A549 (cell line): ENCODE results near the gene TTLL1. TPM values are rescaled to one million over a fixed set of nuclear protein-coding genes. Genes with fewer than 3 reads are reported as not detected.
A peak's percentile ranks its signal among the peaks of the same experiment; 100 is the strongest.

Source experiments
- ATAC-seq, 2 experiments: fragments of 200-7000 bp in 1 of 2; fragments of >200 bp in 1 of 2; cut with Nextera tagmentation in 1 of 2; cut with Tn5 transposase in 1 of 2; 3 replicates each; pipeline versions ENCODE4 v1.8.0 to v1.9.1; 2018 to 2020; ENCODE audit warnings: mild to moderate bottlenecking in 1 of 2, moderate library complexity in 1 of 2
- CTCF ChIA-PET: fragments of 300-600 bp; sonication (Branson Sonifier 250); formaldehyde crosslinking; extraction: SDS; loops from one replicate; lab custom pipeline; 2021; ENCODE audit warnings: antibody characterized with exemption, inconsistent platforms; lab: Yijun Ruan, JAX
- POLR2A ChIA-PET: fragments of 350-600 bp; formaldehyde crosslinking; extraction: SDS; loops from one replicate; lab custom pipeline; 2021; ENCODE audit warnings: antibody characterized with exemption, inconsistent platforms; lab: Yijun Ruan, JAX
- DNase-seq, 2 experiments: peaks; one replicate each; pipeline versions ENCODE4 v3.0.0 to v3.0.0-alpha.2; 2011 to 2016; ENCODE audit warnings: low read depth in 1 of 2, low spot score in 1 of 2
- FAIRE-seq: peaks from 2 replicates; lab custom pipeline; 2011; peaks lifted over from hg19 to GRCh38; lab: Jason Lieb, UNC
- H3K27ac ChIP-seq, 2 experiments: fragments of >200 bp; sonication (Bioruptor Twin); formaldehyde crosslinking; 3 replicates each; pipeline ENCODE4 v1.5.1; 2016 to 2017
- H3K4me1 ChIP-seq: fragments of >200 bp; sonication (Bioruptor Twin); formaldehyde crosslinking; 3 replicates; pipeline ENCODE4 v1.6.1; 2016
- H3K4me2 ChIP-seq: fragments of >200 bp; sonication (Bioruptor Twin); formaldehyde crosslinking; 3 replicates; pipeline ENCODE4 v1.6.1; 2016
- H3K4me3 ChIP-seq: fragments of >200 bp; sonication (Bioruptor Twin); formaldehyde crosslinking; 3 replicates; pipeline ENCODE4 v1.5.1; 2016
- H3K9me3 ChIP-seq: fragments of >200 bp; sonication (Bioruptor Twin); formaldehyde crosslinking; 3 replicates; pipeline ENCODE4 v1.6.1; 2016
- ATOH8 ChIP-seq: fragments of 250-450 bp; sonication (Bioruptor Pico); IDR thresholded peaks from 2 replicates; pipeline ENCODE4 v1.5.0; 2020; ENCODE audit warnings: low read depth, mild to moderate bottlenecking, moderate library complexity
- CBX2 ChIP-seq: fragments of 200-600 bp; sonication (generic); IDR thresholded peaks from 2 replicates; pipeline ENCODE4 v1.6.1; 2016; ENCODE audit warnings: low read depth, mild to moderate bottlenecking, borderline replicate concordance
- CHD4 ChIP-seq: fragments of 200-600 bp; sonication (generic); IDR thresholded peaks from 2 replicates; pipeline ENCODE4 v1.6.1; 2016; ENCODE audit warnings: antibody characterized with exemption, mild to moderate bottlenecking, borderline replicate concordance
- EHF ChIP-seq: fragments of 250-450 bp; sonication (Bioruptor Pico); IDR thresholded peaks from 2 replicates; pipeline ENCODE4 v1.5.0; 2020; ENCODE audit warnings: mild to moderate bottlenecking
- HOXB13 ChIP-seq: fragments of 250-450 bp; sonication (Bioruptor Pico); IDR thresholded peaks from 2 replicates; pipeline ENCODE4 v1.5.0; 2020; ENCODE audit warnings: low read depth, mild to moderate bottlenecking, moderate library complexity
- JUN ChIP-seq, 2 experiments: fragments of >200 bp; sonication (Bioruptor Twin); formaldehyde crosslinking; IDR thresholded peaks; 2 replicates in 1 of 2; 3 replicates in 1 of 2; pipeline ENCODE4 v1.6.1; 2016 to 2017
- MAX ChIP-seq: IDR thresholded peaks from 2 replicates; pipeline ENCODE4 v1.6.1; 2012
- MAZ ChIP-seq: fragments of 150-350 bp; IDR thresholded peaks from 2 replicates; pipeline ENCODE4 v1.6.1; 2014; ENCODE audit warnings: antibody characterized with exemption, low read depth, low read length, borderline replicate concordance
- NFE2L2 ChIP-seq: fragments of 150-350 bp; conservative IDR thresholded peaks from 2 replicates; pipeline ENCODE4 v1.6.1; 2014; ENCODE audit warnings: low read length
- NPAS2 ChIP-seq: fragments of 250-450 bp; sonication (Bioruptor Pico); IDR thresholded peaks from 2 replicates; pipeline ENCODE4 v1.8.0; 2022; ENCODE audit warnings: mild to moderate bottlenecking, moderate library complexity, borderline replicate concordance
- POLR2AphosphoS2 ChIP-seq: conservative IDR thresholded peaks from 2 replicates; pipeline ENCODE4 v1.6.1; 2012; ENCODE audit warnings: low read length, improper control_type of control experiment, inconsistent platforms
- RARB ChIP-seq: fragments of 250-450 bp; sonication (Bioruptor Pico); IDR thresholded peaks from 2 replicates; pipeline ENCODE4 v1.8.0; 2021; ENCODE audit warnings: mild to moderate bottlenecking, moderate library complexity
- TFCP2L1 ChIP-seq: fragments of 250-450 bp; sonication (Bioruptor Pico); IDR thresholded peaks from 2 replicates; pipeline ENCODE4 v1.5.0; 2021; ENCODE audit warnings: mild to moderate bottlenecking
- USF2 ChIP-seq: fragments of 450-650 bp; IDR thresholded peaks from 2 replicates; pipeline ENCODE4 v1.6.1; 2014; ENCODE audit warnings: antibody characterized with exemption
- WGBS: methylation state at CpG from one replicate; pipeline ENCODE4 v1.1.6; 2017; ENCODE audit errors: missing lambda C conversion rate; 5-methylcytosine and 5-hydroxymethylcytosine counted together
- polyA plus RNA-seq, 4 experiments: library from polyadenylated mRNA; depleted of rRNA in 3 of 4; stranded (reverse); fragments of >200 nt; fragmentation: RNase III in 1 of 4; extraction: RNeasy Plus Mini Kit Qiagen cat#74134 plus additional on column Dnase treatment in 1 of 4; gene quantifications; 2 replicates in 3 of 4; 3 replicates in 1 of 4; pipeline ENCODE4 v1.2.3, GENCODE V29; 2011 to 2017
- TF ChIP-seq, protein P1 (sequence below): fragments of >200 bp; sonication (Bioruptor Twin); formaldehyde crosslinking; IDR thresholded peaks from 3 replicates; pipeline ENCODE4 v1.6.1; 2016
- TF ChIP-seq, protein P2 (sequence below): fragments of >200 bp; sonication (Bioruptor Twin); formaldehyde crosslinking; IDR thresholded peaks from 3 replicates; pipeline ENCODE4 v1.5.1; 2016
- TF ChIP-seq, protein P3 (sequence below): fragments of 200-600 bp; sonication (generic); IDR thresholded peaks from 2 replicates; pipeline ENCODE4 v1.6.1; 2016; ENCODE audit warnings: antibody characterized with exemption, mild to moderate bottlenecking, moderate library complexity

TTLL1 gene
- polyA plus RNA-seq, 2 of the 4 experiments (the other 2 are of a cell fraction): 2.3 to 5.0 TPM

GRCh38 chr22:43127166-43127908 lies 38.1 kb upstream of the TTLL1 start:
- FAIRE-seq: no peak
- no peaks in the 10 kb centered on the region for H3K9me3 ChIP-seq
- no peak overlapping the region for H3K4me3 ChIP-seq
- peak overlapping the region; percentile 66 for H3K4me2 ChIP-seq
- POLR2A ChIA-PET: interaction anchor here (0.6 to 0.9 kb wide), 2 partner anchors 24 to 1442 kb away, joined by 4 to 6 read pairs; partner anchors contain the start of gene TSPO
- TF ChIP-seq, protein P1, sequence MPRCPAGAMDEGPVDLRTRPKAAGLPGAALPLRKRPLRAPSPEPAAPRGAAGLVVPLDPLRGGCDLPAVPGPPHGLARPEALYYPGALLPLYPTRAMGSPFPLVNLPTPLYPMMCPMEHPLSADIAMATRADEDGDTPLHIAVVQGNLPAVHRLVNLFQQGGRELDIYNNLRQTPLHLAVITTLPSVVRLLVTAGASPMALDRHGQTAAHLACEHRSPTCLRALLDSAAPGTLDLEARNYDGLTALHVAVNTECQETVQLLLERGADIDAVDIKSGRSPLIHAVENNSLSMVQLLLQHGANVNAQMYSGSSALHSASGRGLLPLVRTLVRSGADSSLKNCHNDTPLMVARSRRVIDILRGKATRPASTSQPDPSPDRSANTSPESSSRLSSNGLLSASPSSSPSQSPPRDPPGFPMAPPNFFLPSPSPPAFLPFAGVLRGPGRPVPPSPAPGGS: no peak
- TF ChIP-seq, protein P2, sequence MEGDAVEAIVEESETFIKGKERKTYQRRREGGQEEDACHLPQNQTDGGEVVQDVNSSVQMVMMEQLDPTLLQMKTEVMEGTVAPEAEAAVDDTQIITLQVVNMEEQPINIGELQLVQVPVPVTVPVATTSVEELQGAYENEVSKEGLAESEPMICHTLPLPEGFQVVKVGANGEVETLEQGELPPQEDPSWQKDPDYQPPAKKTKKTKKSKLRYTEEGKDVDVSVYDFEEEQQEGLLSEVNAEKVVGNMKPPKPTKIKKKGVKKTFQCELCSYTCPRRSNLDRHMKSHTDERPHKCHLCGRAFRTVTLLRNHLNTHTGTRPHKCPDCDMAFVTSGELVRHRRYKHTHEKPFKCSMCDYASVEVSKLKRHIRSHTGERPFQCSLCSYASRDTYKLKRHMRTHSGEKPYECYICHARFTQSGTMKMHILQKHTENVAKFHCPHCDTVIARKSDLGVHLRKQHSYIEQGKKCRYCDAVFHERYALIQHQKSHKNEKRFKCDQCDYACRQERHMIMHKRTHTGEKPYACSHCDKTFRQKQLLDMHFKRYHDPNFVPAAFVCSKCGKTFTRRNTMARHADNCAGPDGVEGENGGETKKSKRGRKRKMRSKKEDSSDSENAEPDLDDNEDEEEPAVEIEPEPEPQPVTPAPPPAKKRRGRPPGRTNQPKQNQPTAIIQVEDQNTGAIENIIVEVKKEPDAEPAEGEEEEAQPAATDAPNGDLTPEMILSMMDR: no peak
- no peak for TF ChIP-seq HOXB13 (CRISPR knock-in tag)
- no peak for TF ChIP-seq EHF (CRISPR knock-in tag)
- TF ChIP-seq MAZ: no peak
- TF ChIP-seq NPAS2 (CRISPR knock-in tag): no peak
- no peak for TF ChIP-seq RARB (CRISPR knock-in tag)
- no peak for TF ChIP-seq TFCP2L1 (CRISPR knock-in tag)
- TF ChIP-seq, protein P3, sequence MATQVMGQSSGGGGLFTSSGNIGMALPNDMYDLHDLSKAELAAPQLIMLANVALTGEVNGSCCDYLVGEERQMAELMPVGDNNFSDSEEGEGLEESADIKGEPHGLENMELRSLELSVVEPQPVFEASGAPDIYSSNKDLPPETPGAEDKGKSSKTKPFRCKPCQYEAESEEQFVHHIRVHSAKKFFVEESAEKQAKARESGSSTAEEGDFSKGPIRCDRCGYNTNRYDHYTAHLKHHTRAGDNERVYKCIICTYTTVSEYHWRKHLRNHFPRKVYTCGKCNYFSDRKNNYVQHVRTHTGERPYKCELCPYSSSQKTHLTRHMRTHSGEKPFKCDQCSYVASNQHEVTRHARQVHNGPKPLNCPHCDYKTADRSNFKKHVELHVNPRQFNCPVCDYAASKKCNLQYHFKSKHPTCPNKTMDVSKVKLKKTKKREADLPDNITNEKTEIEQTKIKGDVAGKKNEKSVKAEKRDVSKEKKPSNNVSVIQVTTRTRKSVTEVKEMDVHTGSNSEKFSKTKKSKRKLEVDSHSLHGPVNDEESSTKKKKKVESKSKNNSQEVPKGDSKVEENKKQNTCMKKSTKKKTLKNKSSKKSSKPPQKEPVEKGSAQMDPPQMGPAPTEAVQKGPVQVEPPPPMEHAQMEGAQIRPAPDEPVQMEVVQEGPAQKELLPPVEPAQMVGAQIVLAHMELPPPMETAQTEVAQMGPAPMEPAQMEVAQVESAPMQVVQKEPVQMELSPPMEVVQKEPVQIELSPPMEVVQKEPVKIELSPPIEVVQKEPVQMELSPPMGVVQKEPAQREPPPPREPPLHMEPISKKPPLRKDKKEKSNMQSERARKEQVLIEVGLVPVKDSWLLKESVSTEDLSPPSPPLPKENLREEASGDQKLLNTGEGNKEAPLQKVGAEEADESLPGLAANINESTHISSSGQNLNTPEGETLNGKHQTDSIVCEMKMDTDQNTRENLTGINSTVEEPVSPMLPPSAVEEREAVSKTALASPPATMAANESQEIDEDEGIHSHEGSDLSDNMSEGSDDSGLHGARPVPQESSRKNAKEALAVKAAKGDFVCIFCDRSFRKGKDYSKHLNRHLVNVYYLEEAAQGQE: no peak
- no peak for TF ChIP-seq POLR2AphosphoS2
- no peak for TF ChIP-seq ATOH8
- no peak for TF ChIP-seq NFE2L2
- TF ChIP-seq CBX2: no peak
- no peak for TF ChIP-seq JUN (IDR thresholded peaks at IDR 0.05)
- no peak for TF ChIP-seq CHD4
- TF ChIP-seq MAX: no peak
- no peak for TF ChIP-seq USF2
- TF ChIP-seq, all 56 proteins: peak for 0
- ATAC-seq (peak; percentile 14 to 25; a peak in 3 of 6 replicates), DNase-seq (no peak)
- Histone ChIP-seq H3K27ac (peak overlapping the region in 1 of 2 experiments; percentile 80; a peak in 3 of 6 replicates), H3K4me1 (peaks cover 22% of the 10 kb centered on the region)
- WGBS: 53% methylated on average over 3 of the region's 17 CpGs
- CTCF ChIA-PET: interaction anchor here (0.6 to 2.5 kb wide), 5 partner anchors 8 to 260 kb away, joined by 3 to 11 read pairs (median 3); no protein-coding TSS in a partner anchor
